Activated T-cell treated with anti-CD3 and anti-CD28 coated beads, Interleukin-2, amount 50 U/mL, for 24 hours (primary cell): Measurements from ENCODE around the gene DLG2.

ENCODE experiments used
- DNase-seq: peaks from one replicate; pipeline ENCODE4 v3.0.0-alpha.2; 2020
- H3K27ac Mint-ChIP-seq: 2 replicates; pipeline ENCODE4 v1.8.0; 2020; ENCODE audit warnings: mild to moderate bottlenecking, mixed read lengths
- H3K27me3 Mint-ChIP-seq: 2 replicates; pipeline ENCODE4 v1.8.0; 2020; ENCODE audit warnings: mixed read lengths
- H3K36me3 Mint-ChIP-seq: 2 replicates; pipeline ENCODE4 v1.8.0; 2020; ENCODE audit warnings: low read depth, mixed read lengths
- H3K4me1 Mint-ChIP-seq: 2 replicates; pipeline ENCODE4 v1.8.0; 2020; ENCODE audit warnings: low read depth, mixed read lengths
- H3K4me3 Mint-ChIP-seq: 2 replicates; pipeline ENCODE4 v1.8.0; 2020; ENCODE audit warnings: mild to moderate bottlenecking, moderate library complexity, mixed read lengths
- H3K9me3 Mint-ChIP-seq: 2 replicates; pipeline ENCODE4 v1.8.0; 2020; ENCODE audit warnings: mixed read lengths

DLG2 gene

GRCh38 chr11:84560206-84560605, 1066.9 kb downstream of the DLG2 start:
- Mint-ChIP-seq H3K27ac (no peak overlapping the region), H3K27me3 (no peaks in the 10 kb centered on the region), H3K9me3 (no peaks in the 10 kb centered on the region), H3K4me1 (no peaks in the 10 kb centered on the region), H3K36me3 (no peaks in the 10 kb centered on the region), H3K4me3 (no peak overlapping the region)
- no peak for DNase-seq

- Mint-ChIP-seq H3K27me3 (no peaks in the 10 kb centered on the region), H3K36me3 (no peaks in the 10 kb centered on the region), H3K4me3 (no peak overlapping the region), H3K4me1 (no peaks in the 10 kb centered on the region), H3K9me3 (no peaks in the 10 kb centered on the region), H3K27ac (no peak overlapping the region)
- no peak for DNase-seq
Measured at GRCh38 chr11:84558085-84558905, 1068.8 kb downstream of the DLG2 start.

- Mint-ChIP-seq H3K27me3 (no peaks in the 10 kb centered on the region), H3K9me3 (peaks cover 5% of the 10 kb centered on the region), H3K4me3 (no peak overlapping the region), H3K4me1 (no peaks in the 10 kb centered on the region), H3K27ac (no peak overlapping the region), H3K36me3 (no peaks in the 10 kb centered on the region)
- DNase-seq, result no peak
Measured at GRCh38 chr11:84552791-84553190, 1074.4 kb downstream of the DLG2 start.

GRCh38 chr11:84549217-84549616, 1077.9 kb downstream of the DLG2 start:
- Mint-ChIP-seq H3K27ac (no peak overlapping the region), H3K4me1 (no peaks in the 10 kb centered on the region), H3K4me3 (no peak overlapping the region), H3K27me3 (no peaks in the 10 kb centered on the region), H3K36me3 (no peaks in the 10 kb centered on the region), H3K9me3 (peaks cover 18% of the 10 kb centered on the region)
- DNase-seq, result no peak

GRCh38 chr11:84544566-84544965, 1082.6 kb downstream of the DLG2 start:
- no peaks in the 10 kb centered on the region for H3K36me3 Mint-ChIP-seq
- no peaks in the 10 kb centered on the region for H3K27me3 Mint-ChIP-seq
- H3K27ac Mint-ChIP-seq, result no peak overlapping the region
- peaks cover 29% of the 10 kb centered on the region for H3K9me3 Mint-ChIP-seq
- H3K4me3 Mint-ChIP-seq, result no peak overlapping the region
- DNase-seq, result no peak
- no peaks in the 10 kb centered on the region for H3K4me1 Mint-ChIP-seq

GRCh38 chr11:84543367-84544159, 1083.6 kb downstream of the DLG2 start:
- no peak overlapping the region for H3K4me3 Mint-ChIP-seq
- no peaks in the 10 kb centered on the region for H3K27me3 Mint-ChIP-seq
- H3K27ac Mint-ChIP-seq, result no peak overlapping the region
- H3K4me1 Mint-ChIP-seq, result no peaks in the 10 kb centered on the region
- H3K9me3 Mint-ChIP-seq, result peaks cover 27% of the 10 kb centered on the region
- no peak for DNase-seq
- H3K36me3 Mint-ChIP-seq, result no peaks in the 10 kb centered on the region

- Mint-ChIP-seq H3K4me3 (no peak overlapping the region), H3K4me1 (no peaks in the 10 kb centered on the region), H3K36me3 (no peaks in the 10 kb centered on the region), H3K9me3 (peaks cover 29% of the 10 kb centered on the region), H3K27me3 (no peaks in the 10 kb centered on the region), H3K27ac (no peak overlapping the region)
- DNase-seq, result no peak
Measured at GRCh38 chr11:84541731-84542340, 1085.3 kb downstream of the DLG2 start.

GRCh38 chr11:84536456-84536855, 1090.7 kb downstream of the DLG2 start:
- DNase-seq, result no peak
- Mint-ChIP-seq H3K4me3 (no peak overlapping the region), H3K9me3 (peaks cover 33% of the 10 kb centered on the region), H3K27ac (no peak overlapping the region), H3K4me1 (no peaks in the 10 kb centered on the region), H3K27me3 (no peaks in the 10 kb centered on the region), H3K36me3 (no peaks in the 10 kb centered on the region)

GRCh38 chr11:84532364-84532763, 1094.8 kb downstream of the DLG2 start:
- DNase-seq, result no peak
- Mint-ChIP-seq H3K36me3 (no peaks in the 10 kb centered on the region), H3K27ac (no peak overlapping the region), H3K4me3 (no peak overlapping the region), H3K4me1 (no peaks in the 10 kb centered on the region), H3K9me3 (peaks cover 33% of the 10 kb centered on the region), H3K27me3 (no peaks in the 10 kb centered on the region)

GRCh38 chr11:84526250-84526649, 1100.9 kb downstream of the DLG2 start:
- H3K27ac Mint-ChIP-seq, result no peak overlapping the region
- no peak overlapping the region for H3K4me3 Mint-ChIP-seq
- no peaks in the 10 kb centered on the region for H3K27me3 Mint-ChIP-seq
- peaks cover 23% of the 10 kb centered on the region for H3K9me3 Mint-ChIP-seq
- H3K4me1 Mint-ChIP-seq, result no peaks in the 10 kb centered on the region
- H3K36me3 Mint-ChIP-seq, result no peaks in the 10 kb centered on the region
- DNase-seq, result no peak

- no peak overlapping the region for H3K27ac Mint-ChIP-seq
- no peaks in the 10 kb centered on the region for H3K4me1 Mint-ChIP-seq
- H3K36me3 Mint-ChIP-seq, result no peaks in the 10 kb centered on the region
- H3K27me3 Mint-ChIP-seq, result no peaks in the 10 kb centered on the region
- no peak overlapping the region for H3K4me3 Mint-ChIP-seq
- peaks cover 20% of the 10 kb centered on the region for H3K9me3 Mint-ChIP-seq
- DNase-seq, result no peak
Measured at GRCh38 chr11:84524422-84525051, 1102.6 kb downstream of the DLG2 start.

- no peak overlapping the region for H3K27ac Mint-ChIP-seq
- H3K4me1 Mint-ChIP-seq, result no peaks in the 10 kb centered on the region
- peaks cover 23% of the 10 kb centered on the region for H3K9me3 Mint-ChIP-seq
- DNase-seq, result no peak
- no peaks in the 10 kb centered on the region for H3K27me3 Mint-ChIP-seq
- H3K4me3 Mint-ChIP-seq, result no peak overlapping the region
- no peaks in the 10 kb centered on the region for H3K36me3 Mint-ChIP-seq
Measured at GRCh38 chr11:84522331-84522730, 1104.8 kb downstream of the DLG2 start.

GRCh38 chr11:84518631-84519183, 1108.4 kb downstream of the DLG2 start:
- DNase-seq, result no peak
- H3K27ac Mint-ChIP-seq, result no peak overlapping the region
- H3K4me1 Mint-ChIP-seq, result no peaks in the 10 kb centered on the region
- H3K27me3 Mint-ChIP-seq, result no peaks in the 10 kb centered on the region
- no peak overlapping the region for H3K4me3 Mint-ChIP-seq
- peaks cover 29% of the 10 kb centered on the region for H3K9me3 Mint-ChIP-seq
- H3K36me3 Mint-ChIP-seq, result no peaks in the 10 kb centered on the region

GRCh38 chr11:84514436-84514835, 1112.7 kb downstream of the DLG2 start:
- Mint-ChIP-seq H3K4me3 (no peak overlapping the region), H3K9me3 (peaks cover 27% of the 10 kb centered on the region), H3K4me1 (no peaks in the 10 kb centered on the region), H3K27ac (no peak overlapping the region), H3K36me3 (no peaks in the 10 kb centered on the region), H3K27me3 (no peaks in the 10 kb centered on the region)
- DNase-seq, result no peak
